Measurements from ENCODE around the gene SLC24A3. TPM values are rescaled to one million over a fixed set of nuclear protein-coding genes. Genes with fewer than 3 reads are reported as not detected.

SLC24A3 gene
- polyA plus RNA-seq, 1 donor (not counting 4 experiments of a cell fraction or from before 2014, with no cell fraction given), result 0.17 TPM

DNA sequence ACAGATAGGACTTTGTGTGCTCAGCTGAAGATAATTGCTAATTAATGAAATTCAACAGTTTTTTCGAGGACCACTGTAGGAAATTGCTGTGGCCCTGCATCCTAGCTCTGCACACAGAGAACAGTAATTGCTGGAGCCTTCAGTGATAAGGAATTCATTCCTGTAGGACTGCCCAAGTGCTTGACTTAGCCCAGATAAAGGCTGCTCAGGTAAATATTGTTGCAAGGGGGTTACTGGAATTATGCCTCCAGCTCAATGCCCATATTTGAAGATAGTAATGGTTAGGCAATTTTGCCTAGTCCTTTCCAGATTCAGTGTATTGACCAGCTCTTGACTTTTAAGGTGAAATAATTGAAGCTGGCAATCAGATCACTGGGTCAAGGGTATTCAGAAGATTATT lies 122.9 kb downstream of the SLC24A3 start:
- dilution Hi-C loops (cut with MboI; ENCODE audit: extremely low pct_ligation_motif_present, low sequenced_read_pairs), result no loop called here
- Histone ChIP-seq H4K20me1 (ENCODE audit: control insufficient read depth, extremely low read depth, insufficient read depth, low read length) (no peaks in the 10 kb centered on the region), H3K79me2 (ENCODE audit: control insufficient read depth, insufficient read depth, low read length) (no peaks in the 10 kb centered on the region), H3K4me2 (ENCODE audit: control insufficient read depth, extremely low read depth, insufficient read depth, low read depth, low read length) (no peak overlapping the region), H3K9me1 (ENCODE audit: control insufficient read depth, extremely low read depth, insufficient read depth, low read length) (no peaks in the 10 kb centered on the region), H3K36me3 (ENCODE audit: control insufficient read depth in 2 of 2, extremely low read depth in 1 of 2, insufficient read depth in 2 of 2, low read length in 2 of 2) (no peaks in the 10 kb centered on the region), H3K9ac (ENCODE audit: control insufficient read depth, extremely low read depth, insufficient read depth, low read length) (no peak overlapping the region), H3K9me3 (ENCODE audit: control insufficient read depth, low read depth, low read length) (no peaks in the 10 kb centered on the region), H3K27me3 (ENCODE audit: control insufficient read depth, extremely low read depth, insufficient read depth, low read length) (no peaks in the 10 kb centered on the region), H3K4me3 (ENCODE audit: control insufficient read depth in 2 of 3, extremely low read depth in 1 of 3, insufficient read depth in 2 of 3, low read depth in 1 of 3, low read length in 3 of 3) (no peak overlapping the region), H3K27ac (ENCODE audit: control insufficient read depth, insufficient read depth, low read length) (no peak overlapping the region), H3K4me1 (ENCODE audit: control insufficient read depth, extremely low read depth, insufficient read depth, low read length) (no peaks in the 10 kb centered on the region), H2AFZ (ENCODE audit: control insufficient read depth, low read length) (no peak overlapping the region)
- no peak for TF ChIP-seq EZH2 (IDR thresholded peaks at IDR 0.05; ENCODE audit: low read length)
- TF ChIP-seq CTCF (optimal IDR thresholded peaks at IDR 0.05 in 1 of 3, IDR thresholded peaks at IDR 0.05 in 1 of 3, conservative IDR thresholded peaks at IDR 0.05 in 1 of 3; ENCODE audit: extremely low read depth in 1 of 3, insufficient read depth in 2 of 3, low read length in 3 of 3), result no peak
- no peak for FAIRE-seq
- no peak for DNase-seq (ENCODE audit: low read depth, low spot score)

- Histone ChIP-seq H3K79me2 (ENCODE audit: control insufficient read depth, insufficient read depth, low read length) (no peaks in the 10 kb centered on the region), H3K9me3 (ENCODE audit: control insufficient read depth, low read depth, low read length) (no peaks in the 10 kb centered on the region), H3K9me1 (ENCODE audit: control insufficient read depth, extremely low read depth, insufficient read depth, low read length) (no peaks in the 10 kb centered on the region), H3K4me3 (ENCODE audit: control insufficient read depth in 2 of 3, extremely low read depth in 1 of 3, insufficient read depth in 2 of 3, low read depth in 1 of 3, low read length in 3 of 3) (no peak overlapping the region), H3K27ac (ENCODE audit: control insufficient read depth, insufficient read depth, low read length) (no peak overlapping the region), H2AFZ (ENCODE audit: control insufficient read depth, low read length) (no peak overlapping the region), H3K27me3 (ENCODE audit: control insufficient read depth, extremely low read depth, insufficient read depth, low read length) (no peaks in the 10 kb centered on the region), H3K9ac (ENCODE audit: control insufficient read depth, extremely low read depth, insufficient read depth, low read length) (no peak overlapping the region), H3K4me1 (ENCODE audit: control insufficient read depth, extremely low read depth, insufficient read depth, low read length) (no peaks in the 10 kb centered on the region), H4K20me1 (ENCODE audit: control insufficient read depth, extremely low read depth, insufficient read depth, low read length) (no peaks in the 10 kb centered on the region), H3K4me2 (ENCODE audit: control insufficient read depth, extremely low read depth, insufficient read depth, low read depth, low read length) (no peak overlapping the region), H3K36me3 (ENCODE audit: control insufficient read depth in 2 of 2, extremely low read depth in 1 of 2, insufficient read depth in 2 of 2, low read length in 2 of 2) (no peaks in the 10 kb centered on the region)
- dilution Hi-C loops (cut with MboI; ENCODE audit: extremely low pct_ligation_motif_present, low sequenced_read_pairs), result no loop called here
- DNase-seq (ENCODE audit: low read depth, low spot score) (no peak), FAIRE-seq (no peak)
- TF ChIP-seq EZH2 (IDR thresholded peaks at IDR 0.05; ENCODE audit: low read length) (no peak), CTCF (optimal IDR thresholded peaks at IDR 0.05 in 1 of 3, IDR thresholded peaks at IDR 0.05 in 1 of 3, conservative IDR thresholded peaks at IDR 0.05 in 1 of 3; ENCODE audit: extremely low read depth in 1 of 3, insufficient read depth in 2 of 3, low read length in 3 of 3) (no peak)
Observed at GRCh38 chr20:19335916-19336315, 123.5 kb downstream of the SLC24A3 start.
